Thyroid gland (tissue), 4 donors: ENCODE results near the gene TAS1R3.

Source experiments
- POLR2A ChIP-seq, 2 donors: fragments of 450-650 bp; IDR thresholded peaks; one replicate each; pipeline ENCODE4 v1.6.1; 2017; ENCODE audit warnings: antibody characterized with exemption in 2 of 2, mild to moderate bottlenecking in 2 of 2, moderate library complexity in 1 of 2
- TF ChIP-seq, protein P1 (sequence below), 6 experiments: fragments of 200-600 bp in 3 of 6; fragments of 450-650 bp in 3 of 6; sonication (generic) in 3 of 6; IDR thresholded peaks; one replicate each; pipeline ENCODE4 v1.5.1; 2016 to 2019; ENCODE audit warnings: antibody characterized with exemption in 6 of 6, mild to moderate bottlenecking in 2 of 6, inconsistent platforms in 1 of 6, moderate library complexity in 1 of 6

DNA sequence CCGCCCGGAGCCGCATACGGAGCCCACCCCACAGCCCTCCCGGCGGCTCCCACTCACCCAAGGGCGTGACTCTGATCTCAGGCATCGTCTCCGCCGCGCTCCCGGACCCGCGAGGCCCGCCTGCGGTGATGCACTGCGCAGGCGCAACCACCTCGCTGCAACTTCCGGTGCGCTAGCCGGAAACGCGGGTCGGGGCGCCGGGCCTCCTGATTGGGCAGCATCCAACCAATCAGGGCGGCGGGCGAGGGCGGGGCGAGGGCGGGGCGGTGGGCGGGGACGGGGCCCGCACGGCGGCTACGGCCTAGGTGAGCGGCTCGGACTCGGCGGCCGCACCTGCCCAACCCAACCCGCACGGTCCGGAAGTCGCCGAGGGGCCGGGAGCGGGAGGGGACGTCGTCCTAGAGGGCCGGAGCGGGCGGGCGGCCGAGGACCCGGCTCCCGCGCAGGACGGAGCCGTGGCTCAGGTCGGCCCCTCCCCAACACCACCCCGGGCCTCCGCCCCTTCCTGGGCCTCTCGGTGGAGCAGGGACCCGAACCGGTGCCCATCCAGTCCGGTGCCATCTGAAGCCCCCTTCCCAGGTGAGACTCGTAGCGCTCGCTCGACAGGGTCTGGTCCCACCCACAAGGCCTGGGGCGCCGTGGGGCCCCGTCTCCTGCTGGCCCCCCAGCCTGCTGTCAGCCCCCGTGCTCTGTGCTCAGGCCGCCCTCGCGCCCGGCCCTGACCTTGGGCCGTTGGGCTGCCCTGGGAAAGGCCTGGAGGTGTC, 6.4 kb upstream of the TAS1R3 start, which contains the start of the genes CPTP and INTS11:
- TF ChIP-seq, protein P1, sequence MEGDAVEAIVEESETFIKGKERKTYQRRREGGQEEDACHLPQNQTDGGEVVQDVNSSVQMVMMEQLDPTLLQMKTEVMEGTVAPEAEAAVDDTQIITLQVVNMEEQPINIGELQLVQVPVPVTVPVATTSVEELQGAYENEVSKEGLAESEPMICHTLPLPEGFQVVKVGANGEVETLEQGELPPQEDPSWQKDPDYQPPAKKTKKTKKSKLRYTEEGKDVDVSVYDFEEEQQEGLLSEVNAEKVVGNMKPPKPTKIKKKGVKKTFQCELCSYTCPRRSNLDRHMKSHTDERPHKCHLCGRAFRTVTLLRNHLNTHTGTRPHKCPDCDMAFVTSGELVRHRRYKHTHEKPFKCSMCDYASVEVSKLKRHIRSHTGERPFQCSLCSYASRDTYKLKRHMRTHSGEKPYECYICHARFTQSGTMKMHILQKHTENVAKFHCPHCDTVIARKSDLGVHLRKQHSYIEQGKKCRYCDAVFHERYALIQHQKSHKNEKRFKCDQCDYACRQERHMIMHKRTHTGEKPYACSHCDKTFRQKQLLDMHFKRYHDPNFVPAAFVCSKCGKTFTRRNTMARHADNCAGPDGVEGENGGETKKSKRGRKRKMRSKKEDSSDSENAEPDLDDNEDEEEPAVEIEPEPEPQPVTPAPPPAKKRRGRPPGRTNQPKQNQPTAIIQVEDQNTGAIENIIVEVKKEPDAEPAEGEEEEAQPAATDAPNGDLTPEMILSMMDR (IDR thresholded peaks at IDR 0.05) = no peak
- TF ChIP-seq POLR2A (IDR thresholded peaks at IDR 0.05) = peak in 1 of 2 donors; percentile 70
